Gastroesophageal sphincter (tissue), 4 donors: ENCODE measurements around the gene ATOH7. TPM values are rescaled to one million over a fixed set of nuclear protein-coding genes. Genes with fewer than 3 reads are reported as not detected.

Source experiments
- ATAC-seq: fragments of 150-250 bp; one replicate; pipeline ENCODE4 v1.9.1; 2016; ENCODE audit warnings: mild to moderate bottlenecking, moderate library complexity
- H3K27ac ChIP-seq, 4 donors: fragments of 200-600 bp; sonication (generic) in 3 of 4; 1 replicate in 3 of 4; 2 replicates in 1 of 4; pipeline ENCODE4 v1.5.1; 2016 to 2019
- H3K27me3 ChIP-seq: fragments of 200-600 bp; sonication (generic); one replicate; pipeline ENCODE4 v1.5.1; 2019
- H3K36me3 ChIP-seq, 2 donors: fragments of 200-600 bp; sonication (generic); one replicate each; pipeline ENCODE4 v1.5.1; 2019; ENCODE audit warnings: control low read depth in 1 of 2
- H3K4me1 ChIP-seq, 3 donors: fragments of 200-600 bp; sonication (generic); 1 replicate in 2 of 3; 2 replicates in 1 of 3; pipeline ENCODE4 v1.5.1; 2016 to 2019; ENCODE audit warnings: control low read depth in 2 of 3
- H3K4me3 ChIP-seq, 2 donors: fragments of 200-600 bp; sonication (generic); one replicate each; pipeline ENCODE4 v1.5.1; 2019; ENCODE audit warnings: mild to moderate bottlenecking in 1 of 2, moderate library complexity in 1 of 2
- H3K9me3 ChIP-seq, 3 donors: fragments of 200-600 bp; sonication (generic); one replicate each; pipeline ENCODE4 v1.5.1; 2017 to 2019; ENCODE audit warnings: control low read depth in 2 of 3
- EP300 ChIP-seq: sonication (generic); formaldehyde crosslinking; IDR thresholded peaks from one replicate; pipeline ENCODE4 v1.6.1; 2017; ENCODE audit warnings: antibody characterized with exemption, mild to moderate bottlenecking
- POLR2A ChIP-seq, 2 donors: fragments of 450-650 bp; IDR thresholded peaks; one replicate each; pipeline ENCODE4 v1.6.1; 2017; ENCODE audit warnings: antibody characterized with exemption in 2 of 2, mild to moderate bottlenecking in 2 of 2, moderate library complexity in 1 of 2
- POLR2AphosphoS5 ChIP-seq: sonication (generic); formaldehyde crosslinking; IDR thresholded peaks from one replicate; pipeline ENCODE4 v1.6.1; 2017; ENCODE audit warnings: antibody characterized with exemption
- WGBS, 2 donors: methylation state at CpG; one replicate each; pipeline ENCODE4 v1.1.5; 2018; ENCODE audit warnings: low coverage in 1 of 2; 5-methylcytosine and 5-hydroxymethylcytosine counted together
- total RNA-seq, 4 donors: library from RNA; depleted of rRNA; stranded (reverse); fragments of >200 nt; gene quantifications; one replicate each; pipeline ENCODE4 v1.1.0, GENCODE V29; 2016
- TF ChIP-seq, protein P1 (sequence below), 4 experiments: fragments of 200-600 bp in 2 of 4; fragments of 450-650 bp in 2 of 4; sonication (generic) in 1 of 4; IDR thresholded peaks; one replicate each; pipeline ENCODE4 v1.5.1; 2017 to 2019; ENCODE audit warnings: antibody characterized with exemption in 4 of 4, mild to moderate bottlenecking in 2 of 4, moderate library complexity in 2 of 4

The ATOH7 gene
- total RNA-seq, 4 donors from 2014 or later, result 0.35 TPM; not detected in 3

DNA sequence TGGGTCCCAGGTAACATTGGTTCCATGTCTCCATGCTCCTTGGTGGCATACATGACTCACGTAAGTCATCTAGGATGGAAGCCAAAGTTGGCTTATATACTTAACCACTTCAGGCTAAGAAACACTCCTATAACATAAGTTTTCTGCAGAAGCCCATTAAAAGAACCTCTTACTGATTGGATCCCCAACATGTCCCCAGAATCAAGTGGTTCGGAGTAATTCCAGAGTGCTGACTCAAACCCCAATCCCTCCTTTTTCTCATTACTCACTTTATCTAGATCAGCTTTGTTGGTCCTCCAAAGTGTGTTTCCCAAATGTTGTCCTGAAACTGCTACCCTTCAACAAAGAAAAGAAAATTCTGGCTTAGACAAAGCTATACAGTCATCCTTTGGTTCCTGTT is 10.1 kb upstream of the ATOH7 start:
- 71 to 78% methylated on average over 2 of the region's 2 CpGs for WGBS, 2 donors
- Histone ChIP-seq H3K27me3 (no peaks in the 10 kb centered on the region), H3K4me1 (no peaks in the 10 kb centered on the region), H3K27ac (no peak overlapping the region), H3K4me3 (no peak overlapping the region), H3K36me3 (no peaks in the 10 kb centered on the region), H3K9me3 (no peaks in the 10 kb centered on the region)
- TF ChIP-seq EP300 (no peak), POLR2A (IDR thresholded peaks at IDR 0.05) (no peak), POLR2AphosphoS5 (no peak)
- TF ChIP-seq, protein P1, sequence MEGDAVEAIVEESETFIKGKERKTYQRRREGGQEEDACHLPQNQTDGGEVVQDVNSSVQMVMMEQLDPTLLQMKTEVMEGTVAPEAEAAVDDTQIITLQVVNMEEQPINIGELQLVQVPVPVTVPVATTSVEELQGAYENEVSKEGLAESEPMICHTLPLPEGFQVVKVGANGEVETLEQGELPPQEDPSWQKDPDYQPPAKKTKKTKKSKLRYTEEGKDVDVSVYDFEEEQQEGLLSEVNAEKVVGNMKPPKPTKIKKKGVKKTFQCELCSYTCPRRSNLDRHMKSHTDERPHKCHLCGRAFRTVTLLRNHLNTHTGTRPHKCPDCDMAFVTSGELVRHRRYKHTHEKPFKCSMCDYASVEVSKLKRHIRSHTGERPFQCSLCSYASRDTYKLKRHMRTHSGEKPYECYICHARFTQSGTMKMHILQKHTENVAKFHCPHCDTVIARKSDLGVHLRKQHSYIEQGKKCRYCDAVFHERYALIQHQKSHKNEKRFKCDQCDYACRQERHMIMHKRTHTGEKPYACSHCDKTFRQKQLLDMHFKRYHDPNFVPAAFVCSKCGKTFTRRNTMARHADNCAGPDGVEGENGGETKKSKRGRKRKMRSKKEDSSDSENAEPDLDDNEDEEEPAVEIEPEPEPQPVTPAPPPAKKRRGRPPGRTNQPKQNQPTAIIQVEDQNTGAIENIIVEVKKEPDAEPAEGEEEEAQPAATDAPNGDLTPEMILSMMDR (IDR thresholded peaks at IDR 0.05), result no peak
- no peak for ATAC-seq

- H3K4me3 ChIP-seq, result no peak overlapping the region
- no peaks in the 10 kb centered on the region for H3K9me3 ChIP-seq
- TF ChIP-seq EP300 (no peak), POLR2AphosphoS5 (no peak), POLR2A (IDR thresholded peaks at IDR 0.05) (no peak)
- TF ChIP-seq, protein P1 (IDR thresholded peaks at IDR 0.05), result no peak
- no peaks in the 10 kb centered on the region for H3K36me3 ChIP-seq
- H3K27ac ChIP-seq, result no peak overlapping the region
- H3K27me3 ChIP-seq, result no peaks in the 10 kb centered on the region
- ATAC-seq, result no peak
- no peaks in the 10 kb centered on the region for H3K4me1 ChIP-seq
- WGBS, 2 donors, result 51 to 67% methylated on average over 5 of the region's 5 CpGs
Observed at GRCh38 chr10:68239596-68240150, 7.8 kb upstream of the ATOH7 start.

DNA sequence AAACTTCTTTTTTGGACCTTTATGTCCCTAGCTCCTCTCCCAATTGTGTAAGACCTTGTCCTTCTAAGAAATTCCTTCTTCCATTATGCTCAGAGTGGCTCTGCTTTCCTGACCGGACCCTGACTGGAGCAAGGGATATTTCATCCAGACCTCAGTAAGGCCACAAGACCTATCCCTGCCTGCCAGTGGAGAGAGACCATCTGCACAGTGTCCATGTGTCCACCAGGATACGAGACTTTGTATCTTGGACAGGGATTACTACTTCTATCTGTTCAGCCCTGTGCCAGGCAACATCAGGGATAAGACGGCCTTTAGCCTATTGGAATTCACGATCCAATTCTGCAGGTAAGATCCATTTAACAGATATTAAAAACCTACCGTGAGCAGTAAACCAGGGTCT is 7.2 kb upstream of the ATOH7 start:
- Histone ChIP-seq H3K27me3 (no peaks in the 10 kb centered on the region), H3K4me1 (no peaks in the 10 kb centered on the region), H3K9me3 (no peaks in the 10 kb centered on the region), H3K36me3 (no peaks in the 10 kb centered on the region), H3K27ac (no peak overlapping the region), H3K4me3 (no peak overlapping the region)
- WGBS, 2 donors, result 80 to 100% methylated on average over 4 to 5 of the region's 5 CpGs
- ATAC-seq, result no peak
- TF ChIP-seq POLR2A (IDR thresholded peaks at IDR 0.05) (no peak), POLR2AphosphoS5 (no peak), EP300 (no peak)
- TF ChIP-seq, protein P1 (IDR thresholded peaks at IDR 0.05), result no peak

- no peak for ATAC-seq
- no peak overlapping the region for H3K27ac ChIP-seq
- no peaks in the 10 kb centered on the region for H3K9me3 ChIP-seq
- H3K27me3 ChIP-seq, result no peaks in the 10 kb centered on the region
- 81 to 89% methylated on average over 5 to 6 of the region's 6 CpGs for WGBS, 2 donors
- TF ChIP-seq POLR2AphosphoS5 (no peak), POLR2A (IDR thresholded peaks at IDR 0.05) (no peak), EP300 (no peak)
- TF ChIP-seq, protein P1 (IDR thresholded peaks at IDR 0.05), result no peak
- no peaks in the 10 kb centered on the region for H3K36me3 ChIP-seq
- H3K4me3 ChIP-seq, result no peak overlapping the region
- H3K4me1 ChIP-seq, result no peaks in the 10 kb centered on the region
Observed at GRCh38 chr10:68238371-68238770, 6.5 kb upstream of the ATOH7 start.

DNA sequence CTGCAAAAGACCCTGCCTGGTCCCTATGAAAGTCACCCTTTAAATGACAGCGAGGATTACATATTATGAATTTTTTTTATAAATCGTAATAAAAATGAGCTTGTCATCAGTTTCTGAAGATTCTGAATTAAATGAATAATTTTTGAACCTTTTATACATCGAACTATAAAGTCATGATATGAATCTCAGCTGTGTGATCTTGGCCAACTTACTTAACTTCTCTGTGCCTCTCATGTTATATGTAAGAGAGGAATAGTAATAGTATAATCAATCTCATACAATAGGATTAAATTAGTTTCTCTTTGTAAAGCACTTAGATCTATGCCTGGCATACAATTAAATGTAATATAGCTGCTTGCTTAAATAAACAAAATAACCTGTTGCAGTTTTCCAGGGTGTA is 5.3 kb upstream of the ATOH7 start:
- ATAC-seq, result no peak
- Histone ChIP-seq H3K9me3 (no peaks in the 10 kb centered on the region), H3K27ac (no peak overlapping the region), H3K36me3 (no peaks in the 10 kb centered on the region), H3K4me1 (peaks cover 0 to 1% (median 0%) of the 10 kb centered on the region in 3 donors), H3K27me3 (no peaks in the 10 kb centered on the region), H3K4me3 (no peak overlapping the region)
- TF ChIP-seq POLR2A (IDR thresholded peaks at IDR 0.05) (no peak), POLR2AphosphoS5 (no peak), EP300 (no peak)
- TF ChIP-seq, protein P1 (IDR thresholded peaks at IDR 0.05), result no peak
- WGBS, 2 donors, result 81 to 97% methylated on average over 3 of the region's 3 CpGs
